ENCODE measurements around the gene ANKRD17. TPM values are rescaled to one million over a fixed set of nuclear protein-coding genes. Genes with fewer than 3 reads are reported as not detected.
"Not testable (repeated sequence)": the region's sequence is repeated elsewhere in the genome, so short reads cannot be mapped to it uniquely, and the experiment has no call there.

Gene ANKRD17
- total RNA-seq, 6 experiments from 2014 or later = 25.1 to 34.0 (median 28.1) TPM

DNA sequence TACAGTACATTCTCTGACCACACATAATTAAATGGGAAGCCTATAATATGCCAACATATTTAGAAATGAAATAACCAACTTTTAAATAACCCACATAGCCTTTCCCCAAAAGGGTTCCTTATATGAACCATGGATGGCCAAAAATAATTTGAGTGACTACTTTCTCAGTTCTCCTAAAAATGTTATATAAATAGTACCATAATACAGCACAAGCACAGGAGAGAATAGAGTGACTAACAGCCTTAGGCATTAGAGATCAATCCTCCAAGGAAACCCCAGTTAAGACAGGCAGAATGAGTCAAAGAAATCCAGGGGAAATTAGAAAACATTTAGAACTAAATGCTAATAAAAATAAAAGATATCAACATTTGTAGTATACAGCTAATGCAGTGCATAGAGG, 50.2 kb downstream of the ANKRD17 start:
- intact Hi-C loops (cut with DNase I) = no loop called here
- no peak for ATAC-seq
- H3K27me3 ChIP-seq = no peaks in the 10 kb centered on the region
- no peak for TF ChIP-seq POLR2A (IDR thresholded peaks at IDR 0.05)
- TF ChIP-seq, protein P1, sequence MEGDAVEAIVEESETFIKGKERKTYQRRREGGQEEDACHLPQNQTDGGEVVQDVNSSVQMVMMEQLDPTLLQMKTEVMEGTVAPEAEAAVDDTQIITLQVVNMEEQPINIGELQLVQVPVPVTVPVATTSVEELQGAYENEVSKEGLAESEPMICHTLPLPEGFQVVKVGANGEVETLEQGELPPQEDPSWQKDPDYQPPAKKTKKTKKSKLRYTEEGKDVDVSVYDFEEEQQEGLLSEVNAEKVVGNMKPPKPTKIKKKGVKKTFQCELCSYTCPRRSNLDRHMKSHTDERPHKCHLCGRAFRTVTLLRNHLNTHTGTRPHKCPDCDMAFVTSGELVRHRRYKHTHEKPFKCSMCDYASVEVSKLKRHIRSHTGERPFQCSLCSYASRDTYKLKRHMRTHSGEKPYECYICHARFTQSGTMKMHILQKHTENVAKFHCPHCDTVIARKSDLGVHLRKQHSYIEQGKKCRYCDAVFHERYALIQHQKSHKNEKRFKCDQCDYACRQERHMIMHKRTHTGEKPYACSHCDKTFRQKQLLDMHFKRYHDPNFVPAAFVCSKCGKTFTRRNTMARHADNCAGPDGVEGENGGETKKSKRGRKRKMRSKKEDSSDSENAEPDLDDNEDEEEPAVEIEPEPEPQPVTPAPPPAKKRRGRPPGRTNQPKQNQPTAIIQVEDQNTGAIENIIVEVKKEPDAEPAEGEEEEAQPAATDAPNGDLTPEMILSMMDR (IDR thresholded peaks at IDR 0.05) = no peak
- H3K4me3 ChIP-seq = no peak overlapping the region
- H3K36me3 ChIP-seq = no peaks in the 10 kb centered on the region
- H3K27ac ChIP-seq = no peak overlapping the region
- DNase-seq = no peak
- H3K4me1 ChIP-seq = no peaks in the 10 kb centered on the region
- no peaks in the 10 kb centered on the region for H3K9me3 ChIP-seq

DNA sequence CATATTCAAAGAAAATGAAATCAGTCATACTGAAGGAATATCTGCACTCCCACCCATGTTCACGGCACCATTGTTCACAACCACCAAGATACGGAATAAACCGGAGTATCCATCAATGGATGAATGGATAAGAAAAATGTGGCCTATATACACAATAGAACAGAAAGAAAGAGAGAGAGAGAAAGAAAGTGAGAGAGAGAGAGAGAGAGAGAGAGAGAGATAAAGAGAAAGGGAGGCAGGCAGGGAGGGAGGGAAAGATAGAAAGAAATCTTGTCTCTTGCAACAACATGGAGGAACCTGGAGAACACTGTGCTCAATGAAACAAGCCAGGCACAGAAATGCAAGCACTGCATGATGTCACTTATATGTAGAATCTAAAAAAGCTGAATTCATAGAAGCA, 52.4 kb downstream of the ANKRD17 start:
- H3K27ac ChIP-seq = no peak overlapping the region
- H3K27me3 ChIP-seq = no peaks in the 10 kb centered on the region
- H3K4me1 ChIP-seq = no peaks in the 10 kb centered on the region
- TF ChIP-seq POLR2A (IDR thresholded peaks at IDR 0.05) = no peak
- TF ChIP-seq, protein P1 (IDR thresholded peaks at IDR 0.05) = no peak
- DNase-seq = no peak
- H3K9me3 ChIP-seq = no peaks in the 10 kb centered on the region
- no peak overlapping the region for H3K4me3 ChIP-seq
- H3K36me3 ChIP-seq = no peaks in the 10 kb centered on the region
- no peak for ATAC-seq
- intact Hi-C loops (cut with DNase I) = no loop called here
- WGBS (ENCODE audit: insufficient coverage, low coverage, low lambda C conversion rate, missing lambda C conversion rate) = 97% methylated on average over 3 of the region's 3 CpGs

DNA sequence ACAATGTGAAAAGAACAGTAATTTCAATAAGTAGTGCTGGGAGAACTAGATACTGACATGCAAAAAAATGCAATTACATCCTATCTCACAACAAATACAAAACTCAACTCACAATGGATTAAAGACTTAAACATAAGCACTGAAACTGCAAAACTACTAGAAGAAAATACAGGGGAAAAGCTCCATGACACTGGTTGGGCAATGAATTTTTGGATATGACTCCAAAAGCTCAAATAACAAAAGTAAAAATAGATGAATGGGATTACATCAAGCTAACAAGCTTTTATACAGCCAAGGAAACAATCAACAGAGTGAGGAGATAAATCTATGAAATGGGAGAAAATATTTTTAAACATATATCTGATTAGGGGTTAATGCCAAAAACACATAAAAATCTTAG, 53.1 kb downstream of the ANKRD17 start:
- DNase-seq = no peak
- Histone ChIP-seq H3K4me3 (no peak overlapping the region), H3K9me3 (no peaks in the 10 kb centered on the region), H3K4me1 (peaks cover 0 to 2% (median 0%) of the 10 kb centered on the region in 4 donors), H3K27ac (no peak overlapping the region), H3K27me3 (no peaks in the 10 kb centered on the region), H3K36me3 (no peaks in the 10 kb centered on the region)
- TF ChIP-seq, protein P1 (IDR thresholded peaks at IDR 0.05) = no peak
- TF ChIP-seq POLR2A (IDR thresholded peaks at IDR 0.05) = no peak
- intact Hi-C loops (cut with DNase I) = no loop called here
- no peak for ATAC-seq

DNA sequence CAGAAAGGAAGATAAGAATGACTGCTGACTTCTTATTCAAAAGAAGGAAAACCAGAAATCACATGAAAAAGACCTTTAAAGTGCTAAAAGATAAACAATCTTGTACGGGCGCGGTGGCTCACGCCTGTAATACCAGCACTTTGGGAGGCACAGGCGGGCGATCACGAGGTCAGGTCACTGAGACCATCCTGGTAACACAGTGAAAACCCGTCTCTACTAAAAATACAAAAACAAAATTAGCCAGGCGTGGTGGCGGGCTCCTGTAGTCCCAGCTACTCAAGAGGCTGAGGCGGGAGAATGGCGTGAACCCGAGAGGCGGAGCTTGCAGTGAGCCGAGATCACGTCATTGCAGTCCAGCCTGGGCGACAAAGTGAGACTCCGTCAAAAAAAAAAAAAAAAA, 54.6 kb downstream of the ANKRD17 start:
- DNase-seq; H3K27me3 ChIP-seq; ATAC-seq; H3K4me3 ChIP-seq; H3K9me3 ChIP-seq; H3K36me3 ChIP-seq; H3K4me1 ChIP-seq; intact Hi-C loops (cut with DNase I); H3K27ac ChIP-seq: not testable (repeated sequence)
- 92% methylated on average over 17 of the region's 18 CpGs for WGBS (ENCODE audit: insufficient coverage, low coverage, low lambda C conversion rate, missing lambda C conversion rate)

DNA sequence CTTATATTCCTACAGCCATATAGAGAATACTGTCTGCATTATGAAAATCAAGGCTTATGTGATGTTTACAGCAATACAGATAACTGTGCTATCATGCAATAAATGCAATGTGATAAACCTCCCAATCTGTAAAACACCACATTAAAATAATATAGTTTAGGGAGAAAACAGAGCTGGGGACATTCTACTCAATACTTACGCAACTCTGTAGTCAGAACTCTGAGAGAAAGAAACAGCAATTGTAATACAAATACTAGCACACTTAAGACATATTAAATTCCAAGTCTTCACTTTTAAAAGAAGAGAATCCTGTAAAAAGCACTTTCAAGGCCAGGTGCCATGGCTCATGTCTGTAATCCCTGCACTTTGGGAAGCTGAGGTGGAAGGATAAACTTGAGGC, 61.4 kb downstream of the ANKRD17 start:
- Histone ChIP-seq H3K4me1 (peaks cover 0 to 8% (median 0%) of the 10 kb centered on the region in 4 donors), H3K4me3 (no peak overlapping the region), H3K27ac (no peak overlapping the region), H3K36me3 (no peaks in the 10 kb centered on the region), H3K27me3 (no peaks in the 10 kb centered on the region), H3K9me3 (no peaks in the 10 kb centered on the region)
- intact Hi-C loops (cut with DNase I) = no loop called here
- TF ChIP-seq, protein P1 (IDR thresholded peaks at IDR 0.05) = no peak
- no peak for TF ChIP-seq POLR2A (IDR thresholded peaks at IDR 0.05)
- 83% methylated on average over 1 of the region's 1 CpG for WGBS (ENCODE audit: insufficient coverage, low coverage, low lambda C conversion rate, missing lambda C conversion rate)
- ATAC-seq (no peak), DNase-seq (no peak)

Measured in right lobe of liver (tissue), 6 donors.